ENCODE measurements around the gene DCHS2. TPM values are rescaled to one million over a fixed set of nuclear protein-coding genes. Genes with fewer than 3 reads are reported as not detected.

The DCHS2 gene
- total RNA-seq, 1 donor from 2014 or later, result 0.13 TPM

DNA sequence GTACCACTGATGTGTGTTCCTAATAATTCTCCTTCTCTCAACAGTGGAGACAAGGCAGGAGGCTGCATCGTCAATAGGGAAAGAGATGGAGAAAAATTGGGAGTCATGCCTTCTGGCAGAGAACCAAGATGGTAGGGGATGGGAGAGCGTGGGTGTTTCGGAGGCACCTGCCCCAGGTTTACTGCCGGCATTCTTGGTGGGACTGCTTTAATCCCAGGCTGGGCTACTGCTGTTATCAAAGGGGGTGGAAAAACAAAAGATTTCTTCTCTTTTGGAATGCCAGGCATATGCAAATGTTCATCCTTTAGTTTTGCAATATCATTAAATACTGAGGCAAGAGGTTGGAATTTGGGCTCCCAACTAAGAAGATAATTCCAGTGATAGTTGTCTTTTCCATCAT, 257.0 kb downstream of the DCHS2 start:
- H3K4me1 Mint-ChIP-seq (ENCODE audit: unreplicated experiment), result no peaks in the 10 kb centered on the region
- H3K36me3 Mint-ChIP-seq (ENCODE audit: unreplicated experiment), result peaks cover 2% of the 10 kb centered on the region
- peaks cover 3% of the 10 kb centered on the region for H3K27me3 Mint-ChIP-seq (ENCODE audit: unreplicated experiment)
- H3K27ac Mint-ChIP-seq (ENCODE audit: unreplicated experiment), result no peak overlapping the region
- no peaks in the 10 kb centered on the region for H3K9me3 Mint-ChIP-seq (ENCODE audit: unreplicated experiment)
- H3K4me3 Mint-ChIP-seq (ENCODE audit: unreplicated experiment), result no peak overlapping the region
- TF ChIP-seq, protein P1, sequence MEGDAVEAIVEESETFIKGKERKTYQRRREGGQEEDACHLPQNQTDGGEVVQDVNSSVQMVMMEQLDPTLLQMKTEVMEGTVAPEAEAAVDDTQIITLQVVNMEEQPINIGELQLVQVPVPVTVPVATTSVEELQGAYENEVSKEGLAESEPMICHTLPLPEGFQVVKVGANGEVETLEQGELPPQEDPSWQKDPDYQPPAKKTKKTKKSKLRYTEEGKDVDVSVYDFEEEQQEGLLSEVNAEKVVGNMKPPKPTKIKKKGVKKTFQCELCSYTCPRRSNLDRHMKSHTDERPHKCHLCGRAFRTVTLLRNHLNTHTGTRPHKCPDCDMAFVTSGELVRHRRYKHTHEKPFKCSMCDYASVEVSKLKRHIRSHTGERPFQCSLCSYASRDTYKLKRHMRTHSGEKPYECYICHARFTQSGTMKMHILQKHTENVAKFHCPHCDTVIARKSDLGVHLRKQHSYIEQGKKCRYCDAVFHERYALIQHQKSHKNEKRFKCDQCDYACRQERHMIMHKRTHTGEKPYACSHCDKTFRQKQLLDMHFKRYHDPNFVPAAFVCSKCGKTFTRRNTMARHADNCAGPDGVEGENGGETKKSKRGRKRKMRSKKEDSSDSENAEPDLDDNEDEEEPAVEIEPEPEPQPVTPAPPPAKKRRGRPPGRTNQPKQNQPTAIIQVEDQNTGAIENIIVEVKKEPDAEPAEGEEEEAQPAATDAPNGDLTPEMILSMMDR (IDR thresholded peaks at IDR 0.05), result no peak
- DNase-seq (ENCODE audit: extremely low spot score, unreplicated experiment), result no peak

DNA sequence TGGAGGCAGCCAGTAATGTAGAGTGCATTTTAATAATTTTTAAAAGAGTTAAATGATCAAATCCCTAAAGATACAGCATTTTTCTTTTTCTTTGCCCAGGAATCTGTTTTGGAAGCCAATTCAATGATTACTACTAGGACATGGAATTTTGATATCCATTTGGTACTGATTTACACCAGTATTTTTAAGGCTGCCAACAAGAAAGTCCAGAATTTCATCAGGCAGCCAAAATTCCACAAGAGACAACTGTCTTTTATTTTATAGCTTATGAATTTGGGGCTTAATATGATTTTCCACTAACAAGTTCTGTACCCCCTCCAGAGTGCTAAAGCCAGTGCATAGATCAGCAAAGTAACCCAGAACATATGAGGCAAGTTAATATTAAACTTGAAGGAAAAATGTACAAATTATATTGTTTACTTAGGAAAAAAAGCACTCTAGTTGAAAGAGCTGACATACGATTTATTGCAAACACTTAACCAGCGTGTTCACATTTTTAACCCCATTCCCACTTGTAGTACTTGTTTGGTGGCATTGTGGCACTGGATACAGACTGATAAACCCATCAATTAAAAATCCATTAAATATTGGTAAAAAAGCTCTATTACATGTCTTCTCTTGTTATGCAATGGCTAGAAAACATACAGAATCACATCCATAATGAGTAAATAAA, 259.7 kb downstream of the DCHS2 start:
- H3K4me1 Mint-ChIP-seq (ENCODE audit: unreplicated experiment), result no peaks in the 10 kb centered on the region
- H3K4me3 Mint-ChIP-seq (ENCODE audit: unreplicated experiment), result no peak overlapping the region
- peaks cover 3% of the 10 kb centered on the region for H3K27me3 Mint-ChIP-seq (ENCODE audit: unreplicated experiment)
- TF ChIP-seq, protein P1 (IDR thresholded peaks at IDR 0.05), result no peak
- H3K9me3 Mint-ChIP-seq (ENCODE audit: unreplicated experiment), result no peaks in the 10 kb centered on the region
- peaks cover 2% of the 10 kb centered on the region for H3K36me3 Mint-ChIP-seq (ENCODE audit: unreplicated experiment)
- no peak for DNase-seq (ENCODE audit: extremely low spot score, unreplicated experiment)
- no peak overlapping the region for H3K27ac Mint-ChIP-seq (ENCODE audit: unreplicated experiment)

- H3K4me3 Mint-ChIP-seq (ENCODE audit: unreplicated experiment), result no peak overlapping the region
- DNase-seq (ENCODE audit: extremely low spot score, unreplicated experiment), result no peak
- no peaks in the 10 kb centered on the region for H3K36me3 Mint-ChIP-seq (ENCODE audit: unreplicated experiment)
- H3K27ac Mint-ChIP-seq (ENCODE audit: unreplicated experiment), result no peak overlapping the region
- no peaks in the 10 kb centered on the region for H3K9me3 Mint-ChIP-seq (ENCODE audit: unreplicated experiment)
- H3K27me3 Mint-ChIP-seq (ENCODE audit: unreplicated experiment), result peaks cover 3% of the 10 kb centered on the region
- H3K4me1 Mint-ChIP-seq (ENCODE audit: unreplicated experiment), result no peaks in the 10 kb centered on the region
- TF ChIP-seq, protein P1 (IDR thresholded peaks at IDR 0.05), result no peak
Observed at GRCh38 chr4:154230723-154231122, 260.9 kb downstream of the DCHS2 start.

GRCh38 chr4:154230091-154230490, 261.5 kb downstream of the DCHS2 start:
- Mint-ChIP-seq H3K36me3 (ENCODE audit: unreplicated experiment) (peaks cover 3% of the 10 kb centered on the region), H3K4me3 (ENCODE audit: unreplicated experiment) (no peak overlapping the region), H3K27ac (ENCODE audit: unreplicated experiment) (no peak overlapping the region), H3K4me1 (ENCODE audit: unreplicated experiment) (no peaks in the 10 kb centered on the region), H3K9me3 (ENCODE audit: unreplicated experiment) (peaks cover 3% of the 10 kb centered on the region), H3K27me3 (ENCODE audit: unreplicated experiment) (peaks cover 3% of the 10 kb centered on the region)
- TF ChIP-seq, protein P1 (IDR thresholded peaks at IDR 0.05), result no peak
- DNase-seq (ENCODE audit: extremely low spot score, unreplicated experiment), result no peak

GRCh38 chr4:154222875-154223274, 268.7 kb downstream of the DCHS2 start:
- no peaks in the 10 kb centered on the region for H3K4me1 Mint-ChIP-seq (ENCODE audit: unreplicated experiment)
- peaks cover 32% of the 10 kb centered on the region for H3K9me3 Mint-ChIP-seq (ENCODE audit: unreplicated experiment)
- no peak overlapping the region for H3K27ac Mint-ChIP-seq (ENCODE audit: unreplicated experiment)
- H3K4me3 Mint-ChIP-seq (ENCODE audit: unreplicated experiment), result no peak overlapping the region
- H3K36me3 Mint-ChIP-seq (ENCODE audit: unreplicated experiment), result peaks cover 9% of the 10 kb centered on the region
- no peaks in the 10 kb centered on the region for H3K27me3 Mint-ChIP-seq (ENCODE audit: unreplicated experiment)
- TF ChIP-seq, protein P1 (IDR thresholded peaks at IDR 0.05), result no peak
- DNase-seq (ENCODE audit: extremely low spot score, unreplicated experiment), result no peak
